AG09319 (cell line): Measurements from ENCODE around the gene HEMK1.
A peak's percentile ranks its signal among the peaks of the same experiment; 100 is the strongest.

Experiments
- DNase-seq: peaks from one replicate; pipeline ENCODE4 v3.0.0-alpha.2; 2010; ENCODE audit warnings: low read depth; ENCODE audit errors: extremely low read depth
- CTCF ChIP-seq: IDR thresholded peaks from 2 replicates; pipeline ENCODE4 v1.5.1; 2011; ENCODE audit warnings: low read depth, mild to moderate bottlenecking, inconsistent platforms, low read length, moderate library complexity

The HEMK1 gene

GRCh38 chr3:50627407-50628051 lies 58.2 kb downstream of the HEMK1 start:
- no peak for DNase-seq
- TF ChIP-seq CTCF = peak; percentile 42

- no peak for DNase-seq
- TF ChIP-seq CTCF = no peak
Measured at GRCh38 chr3:50628601-50629000, 59.3 kb downstream of the HEMK1 start.

- no peak for TF ChIP-seq CTCF
- DNase-seq = no peak
Measured at GRCh38 chr3:50630394-50630793, 61.1 kb downstream of the HEMK1 start.

GRCh38 chr3:50630877-50631276 lies 61.6 kb downstream of the HEMK1 start:
- TF ChIP-seq CTCF = no peak
- DNase-seq = no peak

GRCh38 chr3:50632450-50632849 lies 63.1 kb downstream of the HEMK1 start:
- TF ChIP-seq CTCF = no peak
- DNase-seq = no peak

- no peak for DNase-seq
- no peak for TF ChIP-seq CTCF
Measured at GRCh38 chr3:50633230-50633790, 64.0 kb downstream of the HEMK1 start.

DNA sequence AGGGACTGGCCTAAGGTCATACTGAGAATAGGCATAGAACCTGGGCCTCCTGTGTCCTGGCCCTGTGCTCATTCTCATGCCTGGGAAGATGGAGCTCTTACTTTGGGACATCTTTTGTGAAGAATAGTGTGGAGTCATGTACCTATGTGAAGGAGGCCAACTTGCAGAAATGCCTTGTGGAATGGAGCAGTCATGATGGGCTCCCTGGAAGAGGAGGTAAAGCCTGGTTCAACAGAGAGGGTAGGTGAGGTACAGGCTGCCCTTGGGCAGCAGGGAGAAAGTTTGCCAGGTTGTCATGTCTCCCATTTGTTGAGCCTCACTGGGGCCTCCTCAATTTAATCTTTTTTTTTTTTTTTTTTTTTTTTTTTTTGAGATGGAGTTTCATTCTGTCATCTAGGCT lies 65.7 kb downstream of the HEMK1 start:
- no peak for DNase-seq
- TF ChIP-seq CTCF = no peak
